OCI-LY7 (cell line): Measurements from ENCODE around the gene AKT3. TPM values are rescaled to one million over a fixed set of nuclear protein-coding genes. Genes with fewer than 3 reads are reported as not detected.

Source experiments
- BruUV-seq: library from RNA; stranded (reverse); fragments of 400-500 nt; replicated peaks from 2 replicates; lab custom pipeline; 2021; lab: Mats Ljungman, UMichigan
- CTCF ChIA-PET: fragments of 300-600 bp; sonication (Branson Sonifier 250); formaldehyde crosslinking; loops from one replicate; lab custom pipeline; 2022; ENCODE audit warnings: antibody characterized with exemption; ENCODE audit not compliant: unreplicated experiment; lab: Charles Lee
- POLR2A ChIA-PET: fragments of 300-600 bp; sonication (Branson Sonifier 250); formaldehyde crosslinking; loops from one replicate; lab custom pipeline; 2022; ENCODE audit warnings: antibody characterized with exemption; lab: Charles Lee
- DNase-seq: peaks from one replicate; pipeline ENCODE4 v3.0.0-alpha.2; 2015; ENCODE audit warnings: low spot score
- H2AFZ ChIP-seq: fragments of 200-600 bp; sonication (generic), shearing (Covaris generic); 2 replicates; pipeline ENCODE4 v1.6.1; 2014; ENCODE audit warnings: mild to moderate bottlenecking, antibody characterized with exemption, low read length, moderate library complexity
- H3K27ac ChIP-seq: fragments of 200-600 bp; sonication (generic); 2 replicates; pipeline ENCODE4 v1.5.1; 2014; ENCODE audit warnings: mixed run types, low read depth, mild to moderate bottlenecking, moderate library complexity, low read length, inconsistent platforms; ENCODE audit not compliant: poor library complexity, severe bottlenecking
- H3K36me3 ChIP-seq: fragments of 200-600 bp; sonication (generic); 2 replicates; pipeline ENCODE4 v1.6.1; 2014; ENCODE audit warnings: mild to moderate bottlenecking, antibody characterized with exemption, low read length, moderate library complexity, mixed read lengths; ENCODE audit not compliant: insufficient read depth
- H3K4me1 ChIP-seq: fragments of 200-600 bp; sonication (generic); 2 replicates; pipeline ENCODE4 v1.5.1; 2014; ENCODE audit warnings: mild to moderate bottlenecking, low read length; ENCODE audit not compliant: insufficient read depth, poor library complexity, severe bottlenecking
- H3K4me2 ChIP-seq: fragments of 200-600 bp; sonication (generic); 2 replicates; pipeline ENCODE4 v1.6.1; 2014; ENCODE audit warnings: mild to moderate bottlenecking, low read length
- H3K4me3 ChIP-seq: fragments of 200-600 bp; sonication (generic); 2 replicates; pipeline ENCODE4 v1.5.1; 2014; ENCODE audit warnings: mild to moderate bottlenecking, low read depth, low read length; ENCODE audit not compliant: poor library complexity, severe bottlenecking
- H3K79me2 ChIP-seq: fragments of 200-600 bp; sonication (generic); 2 replicates; pipeline ENCODE4 v1.6.1; 2016; ENCODE audit warnings: low read depth, mild to moderate bottlenecking, low read length, moderate library complexity, mixed read lengths; ENCODE audit not compliant: insufficient read depth
- H3K9me2 ChIP-seq: fragments of 200-600 bp; sonication (generic); 2 replicates; pipeline ENCODE4 v1.6.1; 2016; ENCODE audit warnings: mild to moderate bottlenecking, low read length, mixed read lengths; ENCODE audit not compliant: insufficient read depth
- H3K9me3 ChIP-seq: fragments of 200-600 bp; sonication (generic); 2 replicates; pipeline ENCODE4 v1.6.1; 2014; ENCODE audit warnings: mild to moderate bottlenecking, mixed run types, low read length, mixed read lengths
- H4K20me1 ChIP-seq: fragments of 200-600 bp; sonication (generic); 2 replicates; pipeline ENCODE4 v1.6.1; 2014; ENCODE audit warnings: mild to moderate bottlenecking, antibody characterized with exemption, low read length, moderate library complexity, mixed read lengths; ENCODE audit not compliant: insufficient read depth
- CTCF ChIP-seq: fragments of 200-600 bp; sonication (generic); conservative IDR thresholded peaks from 2 replicates; pipeline ENCODE4 v1.5.1; 2014; ENCODE audit warnings: mild to moderate bottlenecking, antibody characterized with exemption, low read length, moderate library complexity, mixed read lengths
- EZH2phosphoT487 ChIP-seq: fragments of 200-600 bp; sonication (generic); IDR thresholded peaks from 2 replicates; pipeline ENCODE4 v1.6.1; 2018; ENCODE audit warnings: low read depth, borderline replicate concordance, mild to moderate bottlenecking, mixed run types, antibody characterized with exemption, low read length, moderate library complexity, mixed read lengths
- intact Hi-C: fragments of 100-400 bp; cut with micrococcal nuclease; formaldehyde crosslinking; loops from one replicate; pipeline ENCODE4 v1.10.0; 2022; ENCODE audit not compliant: unreplicated experiment
- total RNA-seq, 2 experiments: library from RNA; depleted of rRNA in 1 of 2; stranded (reverse); fragments of >200 nt in 1 of 2; shearing (Covaris generic) in 1 of 2; gene quantifications; 2 replicates each; pipeline ENCODE4 v1.2.3, GENCODE V29; 2014 to 2022

Gene AKT3
- total RNA-seq, 2 experiments from 2014 or later: 0.29 TPM; not detected in 1

- Histone ChIP-seq H3K4me1 (no peaks in the 10 kb centered on the region), H4K20me1 (no peaks in the 10 kb centered on the region), H3K9me2 (no peaks in the 10 kb centered on the region), H3K9me3 (no peaks in the 10 kb centered on the region), H3K79me2 (no peaks in the 10 kb centered on the region), H3K27ac (no peak overlapping the region), H3K36me3 (no peaks in the 10 kb centered on the region), H3K4me3 (no peak overlapping the region), H3K4me2 (no peak overlapping the region), H2AFZ (no peak overlapping the region)
- ChIA-PET CTCF (no interaction called here), POLR2A (interaction anchor here (0.6 to 1.0 kb wide), 2 partner anchors 378 to 408 kb away, joined by 3 read pairs; no protein-coding TSS in a partner anchor)
- intact Hi-C loops: no loop called here
- no peak for TF ChIP-seq CTCF
- TF ChIP-seq EZH2phosphoT487: no peak
- DNase-seq: no peak
- BruUV-seq: no TSS peak
Observed at GRCh38 chr1:243554686-243555085, 295.4 kb downstream of the AKT3 start.

GRCh38 chr1:243553090-243553489 is 297.0 kb downstream of the AKT3 start:
- intact Hi-C loops: no loop called here
- ChIA-PET CTCF (no interaction called here), POLR2A (no interaction called here)
- H3K4me3 ChIP-seq: no peak overlapping the region
- H3K4me2 ChIP-seq: no peak overlapping the region
- TF ChIP-seq EZH2phosphoT487 (no peak), CTCF (no peak)
- no peaks in the 10 kb centered on the region for H3K79me2 ChIP-seq
- no peak overlapping the region for H3K27ac ChIP-seq
- no peaks in the 10 kb centered on the region for H4K20me1 ChIP-seq
- no peaks in the 10 kb centered on the region for H3K4me1 ChIP-seq
- no TSS peak for BruUV-seq
- no peaks in the 10 kb centered on the region for H3K36me3 ChIP-seq
- H3K9me2 ChIP-seq: no peaks in the 10 kb centered on the region
- no peak for DNase-seq
- H2AFZ ChIP-seq: no peak overlapping the region
- H3K9me3 ChIP-seq: no peaks in the 10 kb centered on the region

GRCh38 chr1:243550276-243550675 is 299.8 kb downstream of the AKT3 start:
- TF ChIP-seq EZH2phosphoT487 (no peak), CTCF (no peak)
- intact Hi-C loops: no loop called here
- no TSS peak for BruUV-seq
- H3K36me3 ChIP-seq: no peaks in the 10 kb centered on the region
- H2AFZ ChIP-seq: no peak overlapping the region
- H4K20me1 ChIP-seq: no peaks in the 10 kb centered on the region
- no peaks in the 10 kb centered on the region for H3K9me3 ChIP-seq
- H3K4me2 ChIP-seq: no peak overlapping the region
- no peaks in the 10 kb centered on the region for H3K4me1 ChIP-seq
- DNase-seq: no peak
- ChIA-PET POLR2A (no interaction called here), CTCF (no interaction called here)
- no peak overlapping the region for H3K4me3 ChIP-seq
- no peak overlapping the region for H3K27ac ChIP-seq
- no peaks in the 10 kb centered on the region for H3K9me2 ChIP-seq
- H3K79me2 ChIP-seq: no peaks in the 10 kb centered on the region
